GM10248 (cell line): Measurements from ENCODE around the gene KRT6B.
"Not testable (repeated sequence)": the region's sequence is repeated elsewhere in the genome, so short reads cannot be mapped to it uniquely, and the experiment has no call there.

Experiments used
- CTCF ChIA-PET: fragments of 300-600 bp; sonication (Branson Sonifier 250); formaldehyde crosslinking; extraction: SDS; loops from one replicate; lab custom pipeline; 2021; ENCODE audit warnings: antibody characterized with exemption; lab: Yijun Ruan, JAX
- POLR2A ChIA-PET: fragments of 350-650 bp; sonication (Branson Sonifier 250); formaldehyde crosslinking; extraction: SDS; loops from one replicate; lab custom pipeline; 2020; ENCODE audit warnings: antibody characterized with exemption; lab: Yijun Ruan, JAX
- DNase-seq: peaks from one replicate; pipeline ENCODE4 v3.0.0; 2012; ENCODE audit errors: extremely low spot score
- CTCF ChIP-seq: IDR thresholded peaks from 2 replicates; pipeline ENCODE4 v1.5.1; 2012; ENCODE audit warnings: mild to moderate bottlenecking, low read depth; ENCODE audit errors: extremely low read depth, missing control alignments, control extremely low read depth

Gene KRT6B

GRCh38 chr12:52415870-52416750, 35.8 kb downstream of the KRT6B start:
- ChIA-PET POLR2A (no interaction called here), CTCF (interaction anchor here (0.8 kb wide), 1 partner anchor 47 kb away, joined by 3 read pairs; no protein-coding TSS in a partner anchor)
- no peak for TF ChIP-seq CTCF
- no peak for DNase-seq

- POLR2A ChIA-PET, result no interaction called here
- DNase-seq, result no peak
- no peak for TF ChIP-seq CTCF
- CTCF ChIA-PET, result interaction anchor here (1.6 kb wide), 2 partner anchors 10 to 11 kb away, joined by 4 to 5 read pairs; no protein-coding TSS in a partner anchor
Observed at GRCh38 chr12:52414936-52415335, 37.0 kb downstream of the KRT6B start.

- TF ChIP-seq CTCF, result no peak
- CTCF ChIA-PET, result interaction anchor here (1.6 kb wide), 2 partner anchors 9 to 12 kb away, joined by 4 to 5 read pairs; no protein-coding TSS in a partner anchor
- no peak for DNase-seq
- POLR2A ChIA-PET, result no interaction called here
Observed at GRCh38 chr12:52413782-52414345, 38.1 kb downstream of the KRT6B start.

- no peak for DNase-seq
- POLR2A ChIA-PET, result no interaction called here
- CTCF ChIA-PET, result interaction anchor here (1.6 kb wide), 2 partner anchors 9 to 12 kb away, joined by 4 to 5 read pairs; no protein-coding TSS in a partner anchor
- TF ChIP-seq CTCF, result no peak
Observed at GRCh38 chr12:52413202-52413601, 38.7 kb downstream of the KRT6B start.

- TF ChIP-seq CTCF, result no peak
- no peak for DNase-seq
- ChIA-PET CTCF (no interaction called here), POLR2A (no interaction called here)
Observed at GRCh38 chr12:52411815-52412214, 40.1 kb downstream of the KRT6B start.

- DNase-seq, POLR2A ChIA-PET, CTCF ChIA-PET: not testable (repeated sequence)
Observed at GRCh38 chr12:52410589-52411248, 41.2 kb downstream of the KRT6B start.
